OCI-LY7 (cell line): Measurements from ENCODE around the gene TRMT44.

Experiments used
- CTCF ChIP-seq: fragments of 200-600 bp; sonication (generic); conservative IDR thresholded peaks from 2 replicates; pipeline ENCODE4 v1.5.1; 2014; ENCODE audit warnings: mild to moderate bottlenecking, antibody characterized with exemption, low read length, moderate library complexity, mixed read lengths
- EZH2phosphoT487 ChIP-seq: fragments of 200-600 bp; sonication (generic); IDR thresholded peaks from 2 replicates; pipeline ENCODE4 v1.6.1; 2018; ENCODE audit warnings: low read depth, borderline replicate concordance, mild to moderate bottlenecking, mixed run types, antibody characterized with exemption, low read length, moderate library complexity, mixed read lengths

- TF ChIP-seq CTCF: no peak
- TF ChIP-seq EZH2phosphoT487: no peak
Observed at GRCh38 chr4:8502836-8503585, 62.4 kb downstream of the TRMT44 start.
